ENCODE measurements around the gene STAT5A.

GRCh38 chr17:42246515-42246914 lies 41.8 kb upstream of the STAT5A start:
- TF ChIP-seq CTCF (conservative IDR thresholded peaks at IDR 0.05): no peak
- TF ChIP-seq EZH2 (IDR thresholded peaks at IDR 0.05; ENCODE audit: low read depth): no peak

Measured in PC-9 (cell line).